ENCODE measurements around the gene JADE1.

The JADE1 gene
- 71.1 to 191 (median 105) reads per million in 9 experiments for total RNA-seq

- DNase-seq: peak; percentile 81 to 89 (median 84)
- peak; percentile 62 for ATAC-seq (replicated peaks)
- Mint-ChIP-seq H3K4me3 (peak within 1 kb of the TSS; percentile 86 to 91), H3K9me3 (no peaks in the 10 kb centered on the region), H3K4me1 (ENCODE audit: low read depth in 2 of 2) (peaks cover 10 to 25% of the 10 kb centered on the region in 2 donors), H3K27ac (peak within 1 kb of the TSS; percentile 90 to 93), H3K36me3 (ENCODE audit: insufficient read depth) (peaks cover 30% of the 10 kb centered on the region), H3K27me3 (no peaks in the 10 kb centered on the region)
Observed at GRCh38 chr4:128809477-128810330, at the start of gene JADE1. TSS of gene JADE1 (plus strand) at chr4:128809700. CDS start at chr4:128831759, 22,059 bp downstream.

GRCh38 chr4:128766781-128767180 lies 42.7 kb upstream of the JADE1 start:
- Mint-ChIP-seq H3K9me3 (no peaks in the 10 kb centered on the region), H3K27me3 (no peaks in the 10 kb centered on the region), H3K4me3 (no peak overlapping the region), H3K4me1 (ENCODE audit: low read depth in 2 of 2) (peaks cover 2 to 3% of the 10 kb centered on the region in 2 donors), H3K36me3 (ENCODE audit: insufficient read depth) (no peaks in the 10 kb centered on the region), H3K27ac (no peak overlapping the region)
- DNase-seq (no peak), ATAC-seq (replicated peaks) (no peak)

DNA sequence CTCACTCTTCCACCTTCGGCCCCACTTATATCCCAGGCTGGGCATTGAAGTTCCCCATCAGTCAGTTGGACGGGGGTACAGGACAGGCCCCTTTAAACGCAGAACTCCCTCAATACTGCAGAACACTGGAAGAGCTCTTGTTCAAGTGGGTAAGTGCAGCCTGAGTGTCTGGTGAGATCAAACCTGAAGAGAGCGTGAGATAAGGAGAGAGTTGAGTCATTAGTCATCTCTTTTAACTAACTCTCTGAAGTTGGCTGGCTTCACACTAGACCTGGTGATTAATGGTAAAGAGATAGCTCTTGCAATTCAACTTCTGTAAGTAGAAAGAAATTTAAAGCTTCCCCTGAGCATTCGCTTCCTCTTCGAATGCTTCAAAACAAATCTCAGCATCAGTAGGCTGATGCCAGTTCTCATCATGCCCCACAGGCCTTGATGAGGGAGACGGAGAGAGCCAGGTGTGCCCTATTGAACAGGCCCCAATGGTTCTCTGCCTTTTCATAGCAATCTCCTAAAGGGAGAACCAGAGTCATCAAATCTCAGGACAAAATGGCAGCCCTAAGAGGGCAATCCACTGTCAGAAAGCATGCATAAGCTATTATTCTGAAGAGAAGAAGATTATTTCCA lies 41.0 kb upstream of the JADE1 start:
- ATAC-seq (replicated peaks) (no peak), DNase-seq (no peak)
- H3K27ac Mint-ChIP-seq: no peak overlapping the region
- H3K36me3 Mint-ChIP-seq (ENCODE audit: insufficient read depth): no peaks in the 10 kb centered on the region
- no peaks in the 10 kb centered on the region for H3K27me3 Mint-ChIP-seq
- H3K9me3 Mint-ChIP-seq: no peaks in the 10 kb centered on the region
- H3K4me3 Mint-ChIP-seq: no peak overlapping the region
- H3K4me1 Mint-ChIP-seq (ENCODE audit: low read depth in 2 of 2): peaks cover 2 to 3% of the 10 kb centered on the region in 2 donors

GRCh38 chr4:128769011-128769410 lies 40.5 kb upstream of the JADE1 start:
- peaks cover 2 to 3% of the 10 kb centered on the region in 2 donors for H3K4me1 Mint-ChIP-seq (ENCODE audit: low read depth in 2 of 2)
- no peaks in the 10 kb centered on the region for H3K27me3 Mint-ChIP-seq
- H3K9me3 Mint-ChIP-seq: no peaks in the 10 kb centered on the region
- ATAC-seq (replicated peaks): no peak
- H3K4me3 Mint-ChIP-seq: no peak overlapping the region
- H3K27ac Mint-ChIP-seq: no peak overlapping the region
- H3K36me3 Mint-ChIP-seq (ENCODE audit: insufficient read depth): no peaks in the 10 kb centered on the region
- DNase-seq: no peak

GRCh38 chr4:128770807-128771206 lies 38.7 kb upstream of the JADE1 start:
- DNase-seq: no peak
- ATAC-seq (replicated peaks): no peak
- Mint-ChIP-seq H3K4me1 (ENCODE audit: low read depth in 2 of 2) (peaks cover 2 to 3% of the 10 kb centered on the region in 2 donors), H3K27me3 (no peaks in the 10 kb centered on the region), H3K9me3 (no peaks in the 10 kb centered on the region), H3K36me3 (ENCODE audit: insufficient read depth) (no peaks in the 10 kb centered on the region), H3K4me3 (no peak overlapping the region), H3K27ac (no peak overlapping the region)

DNA sequence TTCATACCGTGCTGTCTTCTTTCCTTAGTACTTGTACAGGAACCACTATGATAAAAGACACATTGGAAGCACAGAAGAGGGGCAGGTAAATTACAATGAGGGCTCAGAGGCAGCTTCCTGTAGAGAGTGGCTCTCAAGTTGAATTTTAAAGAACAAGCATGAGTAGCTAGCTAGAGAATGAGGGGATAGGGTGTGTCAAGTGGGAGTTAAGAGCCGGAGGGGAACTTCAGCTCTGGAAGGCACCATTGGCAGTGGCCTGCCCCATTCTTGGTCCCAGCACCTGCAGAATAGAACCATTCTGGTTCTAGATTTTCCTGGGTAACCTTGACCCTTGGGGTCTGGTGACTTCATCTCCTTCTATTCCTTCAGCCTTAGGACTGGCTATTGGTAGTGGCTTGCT lies 34.0 kb upstream of the JADE1 start:
- no peak for DNase-seq
- H3K9me3 Mint-ChIP-seq: no peaks in the 10 kb centered on the region
- H3K36me3 Mint-ChIP-seq (ENCODE audit: insufficient read depth): no peaks in the 10 kb centered on the region
- no peak overlapping the region for H3K27ac Mint-ChIP-seq
- peaks cover 2 to 3% of the 10 kb centered on the region in 2 donors for H3K4me1 Mint-ChIP-seq (ENCODE audit: low read depth in 2 of 2)
- H3K4me3 Mint-ChIP-seq: no peak overlapping the region
- peaks cover 10 to 12% of the 10 kb centered on the region in 2 donors for H3K27me3 Mint-ChIP-seq
- ATAC-seq (replicated peaks): no peak

- ATAC-seq (replicated peaks) (no peak), DNase-seq (no peak)
- peaks cover 10 to 12% of the 10 kb centered on the region in 2 donors for H3K27me3 Mint-ChIP-seq
- no peak overlapping the region for H3K27ac Mint-ChIP-seq
- no peak overlapping the region for H3K4me3 Mint-ChIP-seq
- H3K36me3 Mint-ChIP-seq (ENCODE audit: insufficient read depth): no peaks in the 10 kb centered on the region
- H3K9me3 Mint-ChIP-seq: no peaks in the 10 kb centered on the region
- peaks cover 0 to under 1% of the 10 kb centered on the region in 2 donors for H3K4me1 Mint-ChIP-seq (ENCODE audit: low read depth in 2 of 2)
Observed at GRCh38 chr4:128775916-128776315, 33.6 kb upstream of the JADE1 start.

- no peaks in the 10 kb centered on the region for H3K4me1 Mint-ChIP-seq (ENCODE audit: low read depth in 2 of 2)
- H3K4me3 Mint-ChIP-seq: no peak overlapping the region
- H3K9me3 Mint-ChIP-seq: no peaks in the 10 kb centered on the region
- ATAC-seq (replicated peaks): no peak
- peaks cover 10 to 12% of the 10 kb centered on the region in 2 donors for H3K27me3 Mint-ChIP-seq
- no peak overlapping the region for H3K27ac Mint-ChIP-seq
- H3K36me3 Mint-ChIP-seq (ENCODE audit: insufficient read depth): no peaks in the 10 kb centered on the region
- no peak for DNase-seq
Observed at GRCh38 chr4:128776794-128777216, 32.7 kb upstream of the JADE1 start.

- H3K4me3 Mint-ChIP-seq: no peak overlapping the region
- no peaks in the 10 kb centered on the region for H3K9me3 Mint-ChIP-seq
- DNase-seq (no peak), ATAC-seq (replicated peaks) (no peak)
- H3K4me1 Mint-ChIP-seq (ENCODE audit: low read depth in 2 of 2): no peaks in the 10 kb centered on the region
- H3K27me3 Mint-ChIP-seq: peaks cover 10 to 12% of the 10 kb centered on the region in 2 donors
- no peaks in the 10 kb centered on the region for H3K36me3 Mint-ChIP-seq (ENCODE audit: insufficient read depth)
- H3K27ac Mint-ChIP-seq: no peak overlapping the region
Observed at GRCh38 chr4:128780688-128781087, 28.8 kb upstream of the JADE1 start.

GRCh38 chr4:128782076-128782715 lies 27.3 kb upstream of the JADE1 start:
- H3K27me3 Mint-ChIP-seq: peaks cover 3 to 10% of the 10 kb centered on the region in 2 donors
- no peaks in the 10 kb centered on the region for H3K36me3 Mint-ChIP-seq (ENCODE audit: insufficient read depth)
- peak; percentile 97 for ATAC-seq (replicated peaks)
- no peaks in the 10 kb centered on the region for H3K9me3 Mint-ChIP-seq
- H3K27ac Mint-ChIP-seq: no peak overlapping the region
- peak; percentile 57 to 66 (median 62) for DNase-seq
- no peaks in the 10 kb centered on the region for H3K4me1 Mint-ChIP-seq (ENCODE audit: low read depth in 2 of 2)
- H3K4me3 Mint-ChIP-seq: no peak overlapping the region

- H3K27me3 Mint-ChIP-seq: peaks cover 0 to 10% of the 10 kb centered on the region in 2 donors
- no peak for ATAC-seq (replicated peaks)
- no peaks in the 10 kb centered on the region for H3K9me3 Mint-ChIP-seq
- H3K36me3 Mint-ChIP-seq (ENCODE audit: insufficient read depth): no peaks in the 10 kb centered on the region
- no peak overlapping the region for H3K27ac Mint-ChIP-seq
- no peak for DNase-seq
- no peak overlapping the region for H3K4me3 Mint-ChIP-seq
- H3K4me1 Mint-ChIP-seq (ENCODE audit: low read depth in 2 of 2): no peaks in the 10 kb centered on the region
Observed at GRCh38 chr4:128782875-128783614, 26.5 kb upstream of the JADE1 start.

DNA sequence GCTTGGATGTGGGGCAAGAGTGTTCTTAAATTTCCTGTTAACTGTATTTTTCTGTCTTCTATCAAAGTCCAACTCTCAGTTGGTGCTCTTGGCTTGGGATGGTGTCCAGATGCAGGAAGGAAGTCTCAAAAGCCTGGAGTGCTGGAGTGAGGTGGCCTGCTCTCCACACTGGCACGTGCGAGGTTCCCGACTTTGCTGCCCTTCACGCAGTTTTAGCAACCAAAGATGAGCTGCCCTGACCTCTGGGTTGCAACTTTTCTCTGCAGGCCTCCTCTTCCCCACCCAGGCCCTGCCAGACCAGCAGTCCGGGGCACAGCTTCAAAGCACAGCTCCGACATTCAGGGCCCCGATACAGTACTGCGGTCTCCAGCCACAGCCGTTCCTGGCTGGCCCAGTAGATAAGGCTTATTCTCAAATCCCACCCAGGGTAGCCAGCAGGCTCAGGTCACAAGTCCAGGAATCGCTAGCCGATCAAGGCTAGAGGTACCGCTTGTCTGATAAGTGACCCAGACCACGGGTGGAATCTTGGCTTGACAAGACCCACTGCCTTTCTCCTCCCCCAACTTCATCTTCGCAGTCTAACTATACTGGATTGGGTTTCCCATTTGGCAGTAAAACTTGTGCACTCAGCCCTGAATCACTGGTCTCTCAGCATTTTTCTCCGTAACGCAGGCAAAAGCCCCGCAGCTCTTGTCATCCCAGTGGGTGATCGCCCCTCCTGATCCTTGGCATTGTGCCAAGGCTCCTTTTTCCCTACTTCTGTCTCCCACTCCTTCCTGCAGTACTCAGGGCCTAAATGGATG lies 21.8 kb upstream of the JADE1 start:
- no peak overlapping the region for H3K27ac Mint-ChIP-seq
- no peak overlapping the region for H3K4me3 Mint-ChIP-seq
- DNase-seq: no peak
- no peaks in the 10 kb centered on the region for H3K27me3 Mint-ChIP-seq
- H3K36me3 Mint-ChIP-seq (ENCODE audit: insufficient read depth): no peaks in the 10 kb centered on the region
- no peak for ATAC-seq (replicated peaks)
- H3K9me3 Mint-ChIP-seq: no peaks in the 10 kb centered on the region
- H3K4me1 Mint-ChIP-seq (ENCODE audit: low read depth in 2 of 2): no peaks in the 10 kb centered on the region
